ENCODE measurements around the gene ADD2. TPM values are rescaled to one million over a fixed set of nuclear protein-coding genes. Genes with fewer than 3 reads are reported as not detected.
A peak's percentile ranks its signal among the peaks of the same experiment; 100 is the strongest.

ADD2 gene
- total RNA-seq, 1 experiment from 2014 or later = 124 TPM

GRCh38 chr2:70743677-70744076 lies 24.3 kb downstream of the ADD2 start:
- no peak overlapping the region for H3K27ac ChIP-seq (ENCODE audit: insufficient read length, low read depth, low read length)
- H3K14ac ChIP-seq (ENCODE audit: insufficient read depth, low read length) = no peak overlapping the region
- peak overlapping the region in 1 of 3 experiments; percentile 1; a peak in 1 of 7 replicates for H3K27ac Mint-ChIP-seq
- H3K4me2 ChIP-seq (ENCODE audit: insufficient read depth, insufficient read length, low read length) = no peak overlapping the region
- H4K20me1 ChIP-seq (ENCODE audit: control insufficient read depth, insufficient read depth, insufficient read length) = no peaks in the 10 kb centered on the region
- H3K23me2 ChIP-seq (ENCODE audit: insufficient read length, low read depth, low read length, poor library complexity, severe bottlenecking) = no peaks in the 10 kb centered on the region
- H3K4me1 Mint-ChIP-seq = peaks cover 33 to 47% of the 10 kb centered on the region in 2 experiments
- no peak overlapping the region for H2BK5ac ChIP-seq (ENCODE audit: insufficient read length, low read length)
- no peaks in the 10 kb centered on the region for H3K27me3 ChIP-seq (ENCODE audit: insufficient read depth, low read length)
- no peak overlapping the region for H4K91ac ChIP-seq (ENCODE audit: insufficient read length, low read depth, low read length)
- no peak overlapping the region for H4K8ac ChIP-seq (replicated peaks; ENCODE audit: insufficient read length, low read depth, low read length)
- peaks cover 61% of the 10 kb centered on the region; the same call in 1 of the 2 replicates for H3K79me2 ChIP-seq (ENCODE audit: insufficient read depth, low read length)
- H2BK12ac ChIP-seq (ENCODE audit: insufficient read length, low read depth, low read length) = no peak overlapping the region
- DNase-seq = no peak
- H3K79me1 ChIP-seq (ENCODE audit: insufficient read depth, low read depth, low read length, poor library complexity, severe bottlenecking) = peaks cover 8% of the 10 kb centered on the region
- no peak overlapping the region for H3T11ph ChIP-seq (ENCODE audit: low read length)
- no peak overlapping the region for H3K4ac ChIP-seq (ENCODE audit: low read depth, low read length)
- no peak overlapping the region for H4K5ac ChIP-seq (ENCODE audit: insufficient read length, low read depth, low read length)
- no peak overlapping the region for H3K9ac ChIP-seq (ENCODE audit: extremely low read depth, insufficient read length, low read length)
- no peak overlapping the region for H2BK120ac ChIP-seq (ENCODE audit: low read depth, low read length, poor library complexity, severe bottlenecking)
- H2AK5ac ChIP-seq (ENCODE audit: insufficient read length, low read length) = no peak overlapping the region
- H3K23ac ChIP-seq (ENCODE audit: insufficient read length, low read depth, low read length) = no peak overlapping the region
- no peak; the same call in 2 of the 3 replicates for TF ChIP-seq CTCF (conservative IDR thresholded peaks at IDR 0.05)
- peaks cover 14% of the 10 kb centered on the region for H3K4me1 ChIP-seq (ENCODE audit: insufficient read depth, low read length)
- no peak overlapping the region for H2BK15ac ChIP-seq (ENCODE audit: low read depth, low read length)
- no peaks in the 10 kb centered on the region for H3K9me3 ChIP-seq (ENCODE audit: control insufficient read depth, low read depth, low read length)
- H2AFZ ChIP-seq (ENCODE audit: low read length) = no peak overlapping the region
- H3K56ac ChIP-seq (ENCODE audit: insufficient read length, low read depth, low read length) = no peak overlapping the region
- peaks cover 0 to 3% of the 10 kb centered on the region in 2 experiments; a peak in 1 of 5 replicates for H3K9me3 Mint-ChIP-seq
- H3K27me3 Mint-ChIP-seq (ENCODE audit: low read depth) = no peaks in the 10 kb centered on the region
- H2BK20ac ChIP-seq (ENCODE audit: low read depth, low read length, poor library complexity, severe bottlenecking) = no peak overlapping the region
- no peak overlapping the region for H3K4me3 Mint-ChIP-seq
- no peak overlapping the region for H3K18ac ChIP-seq (ENCODE audit: insufficient read length, low read depth, low read length)
- peaks cover 8 to 14% (median 10%) of the 10 kb centered on the region in 3 experiments; a peak in 6 of 7 replicates for H3K36me3 Mint-ChIP-seq (ENCODE audit: insufficient read depth in 1 of 3, low read depth in 3 of 3)

Data from H9 (cell line).